HG02981 (cell line): ENCODE measurements around the gene GLT8D2.

ENCODE experiments used
- ATAC-seq: cut with Tn5 transposase; IDR thresholded peaks from one replicate; pipeline ENCODE4 v1.9.1; 2021; ENCODE audit warnings: mild to moderate bottlenecking, moderate library complexity; ENCODE audit not compliant: unreplicated experiment

The GLT8D2 gene

GRCh38 chr12:103955811-103956508 lies 94.0 kb downstream of the GLT8D2 start:
- no peak for ATAC-seq

DNA sequence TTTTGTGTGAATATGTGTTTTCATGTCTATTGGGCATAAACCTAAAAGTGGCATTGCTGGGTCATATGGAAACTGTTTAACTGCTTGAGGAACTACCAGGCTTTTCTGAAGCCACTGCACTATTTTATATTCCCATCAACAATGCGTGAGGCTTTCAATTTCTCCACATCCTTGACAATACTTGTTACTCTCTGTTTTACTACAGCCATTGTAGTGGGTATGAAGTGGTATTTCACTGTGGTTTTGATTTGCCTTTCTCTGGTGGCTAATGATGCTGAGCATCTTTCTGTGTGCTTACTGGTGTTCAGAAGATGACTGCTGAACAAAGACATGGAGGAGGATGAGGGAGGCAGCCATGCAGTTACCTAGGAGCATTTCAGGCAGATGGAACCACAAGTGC lies 97.5 kb downstream of the GLT8D2 start:
- no peak for ATAC-seq

DNA sequence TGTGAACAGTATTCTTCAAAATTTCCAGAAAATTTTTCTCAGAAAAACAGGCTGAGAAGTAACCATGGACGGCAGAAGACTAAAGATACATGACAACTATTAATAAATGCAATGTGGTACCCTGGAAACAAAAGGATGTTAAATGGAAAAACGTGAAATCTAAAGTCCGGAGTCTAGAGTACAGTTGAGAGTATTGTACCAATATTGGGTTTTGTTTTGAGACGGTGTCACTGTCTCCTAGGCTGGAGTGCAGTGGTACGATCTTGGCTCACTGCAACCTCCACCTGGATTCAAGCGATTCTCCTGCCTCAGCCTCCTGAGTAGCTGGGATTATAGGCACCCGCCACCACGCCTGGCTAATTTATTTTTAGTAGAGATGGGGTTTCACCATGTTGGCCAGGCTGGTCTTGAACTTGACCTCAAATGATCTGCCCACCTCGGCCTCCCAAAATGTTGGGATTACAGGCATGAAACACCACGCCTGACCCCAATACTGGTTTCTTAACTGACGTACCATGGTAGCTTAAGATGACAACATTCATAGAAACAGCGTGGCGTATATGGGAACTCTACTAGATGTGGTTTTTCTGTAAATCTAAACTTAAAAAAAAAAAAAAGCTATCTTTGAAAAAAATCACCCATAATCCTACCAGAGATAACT lies 101.1 kb downstream of the GLT8D2 start:
- no peak for ATAC-seq

- no peak for ATAC-seq
Measured at GRCh38 chr12:103947871-103948555, 102.0 kb downstream of the GLT8D2 start.

- ATAC-seq: no peak
Measured at GRCh38 chr12:103944964-103945363, 105.0 kb downstream of the GLT8D2 start.
